Left ventricle myocardium inferior (tissue), 1 donor: ENCODE results near the gene PIK3C2G. TPM values are rescaled to one million over a fixed set of nuclear protein-coding genes. Genes with fewer than 3 reads are reported as not detected.

Source experiments
- DNase-seq: peaks from one replicate; pipeline ENCODE4 v3.0.0-alpha.2; 2020
- H3K27ac ChIP-seq: fragments of 200-600 bp; replicated peaks from 2 replicates; pipeline ENCODE4 v1.8.0; 2021
- H3K27me3 ChIP-seq: fragments of 200-600 bp; 2 replicates; pipeline ENCODE4 v1.8.0; 2021; ENCODE audit warnings: low read depth
- H3K36me3 ChIP-seq: fragments of 200-600 bp; 2 replicates; pipeline ENCODE4 v1.8.0; 2021
- H3K4me1 ChIP-seq: fragments of 200-600 bp; 2 replicates; pipeline ENCODE4 v1.8.0; 2021
- H3K4me3 ChIP-seq: fragments of 200-600 bp; 2 replicates; pipeline ENCODE4 v1.8.0; 2021; ENCODE audit warnings: mild to moderate bottlenecking, moderate library complexity
- H3K9me3 ChIP-seq: fragments of 200-600 bp; replicated peaks from 2 replicates; pipeline ENCODE4 v1.8.0; 2021
- intact Hi-C: fragments of 100-400 bp; cut with micrococcal nuclease; formaldehyde crosslinking; loops from one replicate; pipeline ENCODE4 v1.11.0; 2022
- total RNA-seq: library from RNA; stranded (reverse); fragmentation: NEBNext Ultra II Directional; extraction: Animal tissue kit (Norgen Biotek cat#: 25700); gene quantifications from one replicate; pipeline ENCODE4 v1.2.1, GENCODE V29; 2021
- TF ChIP-seq, protein P1 (sequence below): fragments of 200-600 bp; IDR thresholded peaks from 2 replicates; pipeline ENCODE4 v1.8.0; 2021; ENCODE audit warnings: antibody characterized with exemption, mild to moderate bottlenecking, borderline replicate concordance
- donor health status: DM: no; HTN: yes; CAD: no; lungs with severe emphysema.

Gene PIK3C2G
- total RNA-seq, 1 donor from 2014 or later, result not detected

DNA sequence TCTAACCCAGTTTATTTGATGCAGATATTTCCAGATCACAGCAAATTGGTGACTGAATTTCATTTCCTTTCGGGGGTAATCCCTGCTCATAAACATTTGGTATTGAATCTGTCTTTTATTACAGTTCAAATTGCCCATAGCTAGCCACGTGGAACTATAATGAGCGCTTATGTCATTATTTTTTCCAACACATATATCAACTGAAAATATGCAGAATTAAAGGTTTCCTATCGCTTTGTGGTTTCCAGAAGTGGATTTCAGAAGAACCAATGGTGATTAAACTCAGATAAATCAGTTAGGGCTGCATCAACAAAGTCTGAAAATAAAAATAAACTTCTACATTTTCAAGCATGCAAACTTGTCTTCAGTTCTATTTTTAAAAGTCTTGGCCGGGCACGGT lies 111.9 kb downstream of the PIK3C2G start:
- Histone ChIP-seq H3K27ac (no peak overlapping the region), H3K9me3 (peaks cover 7% of the 10 kb centered on the region), H3K4me1 (no peaks in the 10 kb centered on the region), H3K4me3 (no peak overlapping the region), H3K36me3 (no peaks in the 10 kb centered on the region), H3K27me3 (no peaks in the 10 kb centered on the region)
- no peak for DNase-seq
- intact Hi-C loops, result no loop called here
- TF ChIP-seq, protein P1, sequence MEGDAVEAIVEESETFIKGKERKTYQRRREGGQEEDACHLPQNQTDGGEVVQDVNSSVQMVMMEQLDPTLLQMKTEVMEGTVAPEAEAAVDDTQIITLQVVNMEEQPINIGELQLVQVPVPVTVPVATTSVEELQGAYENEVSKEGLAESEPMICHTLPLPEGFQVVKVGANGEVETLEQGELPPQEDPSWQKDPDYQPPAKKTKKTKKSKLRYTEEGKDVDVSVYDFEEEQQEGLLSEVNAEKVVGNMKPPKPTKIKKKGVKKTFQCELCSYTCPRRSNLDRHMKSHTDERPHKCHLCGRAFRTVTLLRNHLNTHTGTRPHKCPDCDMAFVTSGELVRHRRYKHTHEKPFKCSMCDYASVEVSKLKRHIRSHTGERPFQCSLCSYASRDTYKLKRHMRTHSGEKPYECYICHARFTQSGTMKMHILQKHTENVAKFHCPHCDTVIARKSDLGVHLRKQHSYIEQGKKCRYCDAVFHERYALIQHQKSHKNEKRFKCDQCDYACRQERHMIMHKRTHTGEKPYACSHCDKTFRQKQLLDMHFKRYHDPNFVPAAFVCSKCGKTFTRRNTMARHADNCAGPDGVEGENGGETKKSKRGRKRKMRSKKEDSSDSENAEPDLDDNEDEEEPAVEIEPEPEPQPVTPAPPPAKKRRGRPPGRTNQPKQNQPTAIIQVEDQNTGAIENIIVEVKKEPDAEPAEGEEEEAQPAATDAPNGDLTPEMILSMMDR, result no peak

DNA sequence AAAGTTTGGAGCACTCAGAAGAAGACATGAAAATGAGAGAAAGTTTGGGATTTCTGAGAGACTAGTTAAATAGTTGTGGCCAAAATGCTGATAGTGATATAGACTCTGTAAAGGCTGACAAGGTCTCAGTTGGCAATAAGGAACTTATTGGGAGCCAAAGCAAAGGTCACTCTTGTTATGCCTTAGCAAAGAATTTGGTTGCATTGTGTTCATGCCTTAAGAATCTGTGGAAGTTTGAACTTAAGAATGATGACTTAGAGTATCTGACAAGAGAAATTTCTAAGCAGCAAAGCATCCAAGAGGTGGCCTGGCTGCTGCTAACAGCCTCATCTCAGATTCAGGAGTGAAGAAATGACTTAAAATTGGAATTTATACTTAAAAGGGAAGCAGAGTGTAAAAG lies 113.8 kb downstream of the PIK3C2G start:
- DNase-seq, result no peak
- intact Hi-C loops, result no loop called here
- Histone ChIP-seq H3K4me3 (no peak overlapping the region), H3K27me3 (no peaks in the 10 kb centered on the region), H3K4me1 (no peaks in the 10 kb centered on the region), H3K9me3 (peaks cover 7% of the 10 kb centered on the region), H3K27ac (no peak overlapping the region), H3K36me3 (no peaks in the 10 kb centered on the region)
- TF ChIP-seq, protein P1, result no peak

DNA sequence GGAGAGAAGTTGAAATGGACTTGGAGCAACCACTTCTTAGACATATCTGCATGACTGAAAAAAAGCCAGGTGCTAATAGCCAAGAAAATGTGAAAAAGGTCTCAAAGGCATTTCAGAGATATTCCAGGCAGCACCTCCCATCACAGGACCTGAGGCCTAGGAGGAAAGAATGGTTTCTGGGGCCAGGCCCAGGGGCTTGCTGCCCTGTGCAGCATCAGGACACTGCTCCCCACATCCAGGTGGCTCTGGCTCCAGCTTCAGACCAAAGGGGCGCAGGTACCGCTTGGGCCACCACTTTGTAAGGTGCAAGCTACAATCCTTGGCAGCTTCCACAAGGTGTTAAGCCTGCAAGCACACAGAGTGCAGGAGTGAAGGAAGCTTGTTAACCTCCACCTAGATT lies 114.3 kb downstream of the PIK3C2G start:
- Histone ChIP-seq H3K36me3 (no peaks in the 10 kb centered on the region), H3K27me3 (no peaks in the 10 kb centered on the region), H3K4me1 (no peaks in the 10 kb centered on the region), H3K9me3 (peaks cover 7% of the 10 kb centered on the region), H3K27ac (no peak overlapping the region), H3K4me3 (no peak overlapping the region)
- TF ChIP-seq, protein P1, result no peak
- intact Hi-C loops, result no loop called here
- no peak for DNase-seq

DNA sequence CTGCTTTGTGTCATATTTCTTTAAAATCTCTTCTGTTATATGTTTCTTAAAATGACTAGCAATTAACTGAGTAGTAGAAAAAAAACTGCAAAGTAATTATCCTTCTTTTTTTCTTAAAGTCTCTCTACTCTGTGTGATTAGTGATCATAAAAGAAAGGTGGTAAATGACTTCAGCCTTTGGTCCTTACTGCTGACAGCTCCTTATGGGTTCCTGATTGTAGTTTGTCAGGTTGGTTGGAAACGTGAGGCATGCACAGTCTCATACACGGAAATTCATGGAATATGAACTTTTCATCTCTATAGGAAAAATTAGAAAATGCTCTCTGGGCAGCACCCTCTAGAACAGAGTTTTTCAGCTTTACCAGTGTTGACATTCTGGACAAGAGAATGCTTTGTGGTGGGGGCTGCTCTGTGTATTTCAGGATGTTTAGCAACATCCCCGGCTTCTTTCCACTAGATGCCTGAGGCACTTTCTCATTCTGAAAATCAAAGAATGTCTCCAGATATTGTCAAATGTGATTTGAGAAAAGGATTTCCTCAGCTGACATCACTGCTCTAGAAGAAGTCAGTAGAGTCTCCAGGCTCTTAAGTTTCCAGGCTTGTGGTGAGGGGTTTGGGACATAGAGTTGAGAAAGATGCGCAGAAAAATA lies 121.0 kb downstream of the PIK3C2G start:
- H3K27ac ChIP-seq, result no peak overlapping the region
- H3K9me3 ChIP-seq, result no peaks in the 10 kb centered on the region
- H3K27me3 ChIP-seq, result no peaks in the 10 kb centered on the region
- H3K36me3 ChIP-seq, result no peaks in the 10 kb centered on the region
- intact Hi-C loops, result no loop called here
- no peak overlapping the region for H3K4me3 ChIP-seq
- TF ChIP-seq, protein P1, result no peak
- DNase-seq, result no peak
- H3K4me1 ChIP-seq, result peaks cover 12% of the 10 kb centered on the region

DNA sequence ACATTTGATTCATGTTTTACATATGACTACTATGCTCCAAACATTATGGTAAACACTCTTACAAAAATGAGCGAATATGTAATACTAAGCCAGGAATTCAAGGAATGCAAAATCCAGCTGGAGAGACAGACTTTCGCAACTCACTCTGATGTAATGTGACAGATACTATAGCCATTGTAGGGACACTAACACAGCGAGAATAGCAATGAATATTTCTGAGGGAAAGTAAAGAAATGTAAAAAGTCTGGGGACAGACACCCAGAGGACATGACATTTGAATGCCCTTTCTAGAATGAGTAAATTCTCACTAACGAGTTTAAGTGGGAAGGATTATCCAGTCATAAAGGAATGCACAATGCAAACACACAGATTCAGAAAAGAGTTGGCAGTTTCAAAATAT lies 121.9 kb downstream of the PIK3C2G start:
- no peak for DNase-seq
- TF ChIP-seq, protein P1, result no peak
- peak overlapping the region; percentile 31 for H3K4me3 ChIP-seq
- H3K27me3 ChIP-seq, result no peaks in the 10 kb centered on the region
- no peaks in the 10 kb centered on the region for H3K36me3 ChIP-seq
- H3K9me3 ChIP-seq, result no peaks in the 10 kb centered on the region
- H3K27ac ChIP-seq, result peak overlapping the region; percentile 16
- peaks cover 12% of the 10 kb centered on the region for H3K4me1 ChIP-seq
- intact Hi-C loops, result no loop called here
